Astrocyte (in vitro differentiated cells and primary cell): Measurements from ENCODE around the gene FOXO6.

ENCODE experiments used
- EZH2 ChIP-seq: IDR thresholded peaks from 2 replicates; pipeline ENCODE4 v1.6.1; 2012; ENCODE audit warnings: mild to moderate bottlenecking, low read length, inconsistent platforms; ENCODE audit not compliant: insufficient read depth
- TF ChIP-seq, protein P1 (sequence below): IDR thresholded peaks from 2 replicates; pipeline ENCODE4 v1.5.1; 2011; ENCODE audit warnings: low read depth, mild to moderate bottlenecking, inconsistent platforms, low read length, moderate library complexity; ENCODE audit not compliant: insufficient read depth

DNA sequence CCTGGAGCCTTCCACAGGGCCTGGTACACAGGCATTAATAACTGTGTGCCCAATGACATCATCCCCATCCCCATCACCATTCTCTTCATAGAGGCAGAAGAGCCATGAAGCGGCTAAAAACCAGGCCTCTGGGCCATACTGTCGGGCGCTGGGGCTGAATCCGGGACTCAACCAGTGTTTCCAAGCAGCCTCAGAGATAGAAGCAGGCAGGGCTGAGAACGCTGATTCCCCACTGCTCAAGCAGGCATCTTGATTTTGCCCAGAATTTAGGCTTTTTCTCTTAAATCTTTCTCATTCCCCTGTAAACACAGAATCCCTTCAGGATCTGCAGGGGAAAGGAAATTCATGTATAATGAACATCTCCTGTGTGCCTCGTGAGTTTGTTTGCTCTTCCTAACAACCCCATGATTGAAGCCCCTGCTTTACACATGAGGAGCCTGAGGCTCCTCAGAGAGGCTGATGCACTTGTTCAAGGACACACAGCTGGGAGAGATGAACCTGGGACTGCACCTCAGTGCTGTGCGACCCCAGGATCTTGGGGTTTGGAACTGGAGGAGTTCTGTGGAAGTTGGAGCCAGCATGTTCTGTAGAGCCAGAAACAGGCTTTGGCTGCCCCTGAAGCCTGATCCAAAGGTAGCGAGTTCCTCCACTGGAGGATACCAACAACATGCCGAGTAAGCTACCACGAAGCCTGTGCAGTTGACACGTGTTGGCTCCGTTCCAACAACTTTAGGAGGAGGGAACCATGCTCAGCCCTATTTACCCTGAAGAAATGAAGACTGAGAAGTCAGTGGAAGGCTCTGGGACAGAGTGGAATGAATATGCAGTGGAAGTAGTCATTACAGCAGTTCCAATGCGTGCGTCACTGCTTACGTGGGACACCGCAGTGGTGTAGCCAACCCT lies 67.8 kb downstream of the FOXO6 start:
- TF ChIP-seq, protein P1, sequence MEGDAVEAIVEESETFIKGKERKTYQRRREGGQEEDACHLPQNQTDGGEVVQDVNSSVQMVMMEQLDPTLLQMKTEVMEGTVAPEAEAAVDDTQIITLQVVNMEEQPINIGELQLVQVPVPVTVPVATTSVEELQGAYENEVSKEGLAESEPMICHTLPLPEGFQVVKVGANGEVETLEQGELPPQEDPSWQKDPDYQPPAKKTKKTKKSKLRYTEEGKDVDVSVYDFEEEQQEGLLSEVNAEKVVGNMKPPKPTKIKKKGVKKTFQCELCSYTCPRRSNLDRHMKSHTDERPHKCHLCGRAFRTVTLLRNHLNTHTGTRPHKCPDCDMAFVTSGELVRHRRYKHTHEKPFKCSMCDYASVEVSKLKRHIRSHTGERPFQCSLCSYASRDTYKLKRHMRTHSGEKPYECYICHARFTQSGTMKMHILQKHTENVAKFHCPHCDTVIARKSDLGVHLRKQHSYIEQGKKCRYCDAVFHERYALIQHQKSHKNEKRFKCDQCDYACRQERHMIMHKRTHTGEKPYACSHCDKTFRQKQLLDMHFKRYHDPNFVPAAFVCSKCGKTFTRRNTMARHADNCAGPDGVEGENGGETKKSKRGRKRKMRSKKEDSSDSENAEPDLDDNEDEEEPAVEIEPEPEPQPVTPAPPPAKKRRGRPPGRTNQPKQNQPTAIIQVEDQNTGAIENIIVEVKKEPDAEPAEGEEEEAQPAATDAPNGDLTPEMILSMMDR = no peak
- TF ChIP-seq EZH2 = no peak
